HG03521 (cell line): Measurements from ENCODE around the gene B3GALT6.

Experiments
- ATAC-seq: cut with Tn5 transposase; IDR thresholded peaks from one replicate; pipeline ENCODE4 v1.9.1; 2021; ENCODE audit warnings: mild to moderate bottlenecking, moderate library complexity; ENCODE audit not compliant: unreplicated experiment

Gene B3GALT6

GRCh38 chr1:1281533-1282321 is 49.7 kb downstream of the B3GALT6 start:
- no peak for ATAC-seq

GRCh38 chr1:1282998-1283397 is 51.0 kb downstream of the B3GALT6 start:
- ATAC-seq = no peak

- ATAC-seq = no peak
Measured at GRCh38 chr1:1283821-1284220, 51.8 kb downstream of the B3GALT6 start.
